HG03575 (cell line): Measurements from ENCODE around the gene TLN1.

ENCODE experiments used
- ATAC-seq: cut with Tn5 transposase; IDR thresholded peaks from one replicate; pipeline ENCODE4 v1.9.1; 2021; ENCODE audit not compliant: unreplicated experiment, insufficient number of reproducible peaks, low FRiP score; ENCODE audit errors: extremely low read depth

The TLN1 gene

DNA sequence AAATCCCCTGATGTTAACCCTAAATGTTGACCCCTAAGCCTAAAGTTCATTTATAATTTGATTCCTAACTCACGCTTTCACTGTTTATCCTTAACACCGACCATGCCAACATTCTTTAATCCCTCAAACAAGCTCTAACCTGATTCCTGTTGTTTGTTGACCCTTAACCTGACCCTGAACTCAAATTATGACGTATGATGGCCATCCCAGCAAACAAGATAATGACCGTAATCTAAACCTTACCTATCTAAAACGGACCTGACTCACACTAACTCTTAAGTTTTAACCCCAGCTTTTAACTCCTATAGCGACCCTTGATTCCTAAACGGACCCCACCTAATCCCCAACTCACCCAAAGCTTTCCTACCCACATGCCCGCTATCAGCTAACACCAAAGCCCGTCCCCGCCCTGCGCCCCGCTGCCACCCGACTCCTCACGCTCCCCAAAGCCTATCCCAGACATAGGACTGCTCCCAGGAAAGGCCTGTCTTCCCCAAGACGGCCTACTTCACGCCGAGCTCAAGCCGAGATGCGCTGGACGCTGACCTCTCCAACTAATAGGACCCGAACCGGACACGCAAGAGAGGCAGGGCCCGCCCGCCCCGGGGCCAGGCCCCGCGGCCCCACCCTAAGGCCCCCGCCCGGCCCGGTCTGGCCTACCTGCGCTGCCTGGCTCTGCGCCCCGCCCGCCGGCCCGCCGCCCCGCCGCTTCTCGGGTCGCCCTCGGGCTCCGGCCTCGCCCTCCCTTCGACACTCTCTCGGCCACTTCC lies 395 bp downstream of the TLN1 start:
- no peak for ATAC-seq

DNA sequence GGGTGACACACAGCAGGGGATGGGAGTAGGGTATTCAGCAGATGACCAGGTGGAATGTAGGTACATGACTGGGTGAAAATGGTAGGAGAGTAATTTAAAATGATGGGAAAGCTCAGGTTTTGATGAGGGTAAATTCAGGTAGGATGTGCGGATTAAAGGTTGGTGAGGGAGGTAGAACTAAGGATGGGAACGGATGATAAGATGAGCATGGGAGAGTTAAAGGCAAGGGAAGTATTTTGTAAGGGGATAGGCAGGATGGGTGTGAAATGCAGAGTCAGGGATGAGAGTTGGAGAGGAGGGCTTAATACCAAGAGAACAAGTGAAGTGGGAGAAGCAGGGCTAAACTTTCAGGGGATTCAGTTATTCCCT lies 1.5 kb downstream of the TLN1 start:
- ATAC-seq = no peak

DNA sequence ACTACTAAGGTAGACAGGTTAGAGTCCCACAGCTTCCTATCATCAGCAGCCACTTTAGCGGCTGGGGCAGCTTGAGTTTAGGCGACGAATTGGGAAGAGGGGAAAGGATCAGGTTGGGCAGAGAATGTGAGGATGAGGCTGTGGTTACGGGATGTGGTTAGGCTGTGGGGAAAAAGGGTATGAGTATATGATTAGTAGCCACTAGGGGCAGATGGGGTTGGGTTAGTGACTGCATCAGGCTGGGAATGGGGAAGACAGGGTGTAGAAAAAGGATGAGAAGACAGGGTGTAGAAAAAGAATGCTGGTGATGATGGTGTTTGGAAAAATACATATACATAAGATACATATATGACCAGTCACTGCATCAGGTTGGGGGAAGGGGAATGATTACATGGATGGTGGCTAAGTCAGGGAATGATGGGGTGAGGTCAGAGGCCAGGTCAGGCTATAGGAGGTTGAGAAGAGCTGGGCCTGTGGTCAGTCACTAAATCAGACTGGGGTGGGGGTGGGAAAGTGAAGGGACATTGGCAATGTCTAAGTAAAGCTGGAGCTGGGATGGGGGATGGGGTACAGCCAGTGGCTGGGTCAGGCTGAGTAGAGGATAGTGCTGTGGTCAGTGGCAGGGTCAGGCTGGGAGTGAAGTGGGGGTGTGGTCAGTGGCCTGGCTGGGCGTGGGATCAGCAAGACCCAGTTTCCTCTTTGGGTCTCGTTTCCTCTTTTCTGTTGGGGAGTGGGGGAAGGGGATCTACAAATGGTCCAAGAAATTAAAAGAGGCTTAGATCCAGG lies 2.1 kb downstream of the TLN1 start:
- ATAC-seq = no peak

DNA sequence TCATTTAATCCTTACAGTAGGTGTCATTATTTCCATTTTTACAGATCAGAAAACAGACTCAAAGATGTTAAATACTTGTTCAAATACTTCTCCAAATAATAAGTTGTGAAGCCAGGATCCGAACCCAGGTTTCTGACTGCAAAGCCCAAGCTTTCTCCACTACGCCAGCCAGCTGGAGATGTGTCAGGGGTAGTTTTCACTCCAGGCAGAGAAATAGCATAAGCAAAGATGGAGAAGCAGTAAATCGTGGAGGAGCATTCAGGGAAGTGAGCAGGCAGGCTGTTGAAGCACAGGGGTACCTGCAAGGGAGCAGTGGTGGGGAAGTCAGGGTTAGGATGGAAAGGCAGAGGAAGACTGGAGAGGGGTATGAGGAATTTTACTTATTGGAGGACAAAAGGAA lies 2.9 kb downstream of the TLN1 start:
- ATAC-seq = no peak

DNA sequence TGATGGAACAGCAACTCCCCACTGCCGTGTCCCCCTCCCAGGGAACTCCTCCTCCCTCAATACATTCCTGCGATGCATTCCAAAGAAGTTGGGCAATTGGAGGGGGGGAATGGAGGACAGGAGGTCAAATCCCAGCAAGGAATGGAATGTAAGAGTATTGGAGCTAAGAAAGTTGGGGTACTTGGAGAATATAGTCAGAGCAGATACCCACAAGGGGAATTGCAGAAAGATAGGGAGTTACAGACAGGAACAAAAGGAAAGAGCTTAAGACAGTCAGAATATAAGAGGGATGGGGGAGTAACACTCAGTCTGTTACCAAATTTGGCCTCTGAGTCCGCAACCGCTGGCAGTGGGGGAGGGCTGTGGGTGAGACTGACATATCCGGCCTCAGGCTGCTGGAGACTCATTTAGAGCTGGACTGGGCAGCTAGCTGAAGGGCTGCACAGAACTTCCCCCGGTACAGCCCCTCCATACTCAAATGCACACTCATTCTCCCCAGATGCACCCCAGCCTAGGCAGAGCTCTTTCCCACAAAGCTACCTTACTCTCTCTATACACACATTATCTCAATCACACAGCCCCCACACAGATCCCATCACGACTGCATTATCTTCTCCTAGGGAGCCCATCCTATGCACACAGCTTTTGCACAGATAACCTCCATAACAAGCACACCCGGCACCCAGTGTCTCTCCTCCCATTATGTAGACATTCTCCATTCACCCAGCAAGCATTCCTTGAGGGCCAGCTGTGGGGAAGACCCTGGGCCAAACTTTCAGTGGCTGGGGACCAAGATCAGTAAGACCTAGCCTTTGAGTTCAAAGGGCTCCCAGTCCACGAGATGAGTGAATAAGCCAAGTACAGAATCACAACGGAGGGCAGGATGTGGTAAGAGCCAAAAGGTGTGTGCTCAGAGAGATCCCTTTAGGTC lies 3.7 kb downstream of the TLN1 start:
- ATAC-seq = no peak

DNA sequence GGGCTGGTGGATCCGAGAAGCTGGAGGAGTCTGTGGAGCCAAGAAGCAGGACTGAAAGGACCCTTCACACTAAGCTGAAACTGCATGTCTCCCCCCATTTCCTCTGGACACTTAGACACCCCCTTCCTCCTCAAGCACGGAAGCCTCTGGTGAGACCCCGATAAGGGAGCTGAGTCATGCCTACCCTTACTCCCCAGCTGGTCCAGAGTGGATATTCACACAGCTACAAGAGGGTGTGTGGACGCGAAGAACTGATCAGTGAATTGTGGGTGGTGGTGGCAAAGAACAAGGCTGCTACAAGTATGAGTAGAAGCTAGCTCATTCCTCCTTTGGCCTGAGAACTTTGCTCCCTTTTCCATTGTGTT lies 4.3 kb downstream of the TLN1 start:
- ATAC-seq = no peak

DNA sequence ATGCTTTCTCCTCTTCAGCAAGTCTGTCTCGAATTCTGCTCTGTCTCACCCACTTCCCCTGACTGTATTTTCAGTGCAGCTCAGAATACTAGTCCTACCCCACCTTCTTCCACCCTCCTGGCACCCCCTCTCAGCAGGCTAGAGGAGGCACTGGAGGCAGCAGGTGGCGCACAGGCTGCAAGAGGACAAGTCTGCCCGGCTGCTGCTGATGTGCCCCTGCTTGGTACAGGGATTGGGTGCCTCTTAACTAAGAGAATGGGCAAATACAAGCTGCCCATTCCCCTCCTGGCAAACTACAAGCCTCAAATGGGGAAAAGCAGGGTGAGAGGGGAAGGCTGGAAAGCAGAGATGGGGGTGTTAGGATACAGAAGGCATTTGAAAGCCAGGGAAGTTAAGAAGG lies 5.1 kb downstream of the TLN1 start:
- ATAC-seq = no peak

DNA sequence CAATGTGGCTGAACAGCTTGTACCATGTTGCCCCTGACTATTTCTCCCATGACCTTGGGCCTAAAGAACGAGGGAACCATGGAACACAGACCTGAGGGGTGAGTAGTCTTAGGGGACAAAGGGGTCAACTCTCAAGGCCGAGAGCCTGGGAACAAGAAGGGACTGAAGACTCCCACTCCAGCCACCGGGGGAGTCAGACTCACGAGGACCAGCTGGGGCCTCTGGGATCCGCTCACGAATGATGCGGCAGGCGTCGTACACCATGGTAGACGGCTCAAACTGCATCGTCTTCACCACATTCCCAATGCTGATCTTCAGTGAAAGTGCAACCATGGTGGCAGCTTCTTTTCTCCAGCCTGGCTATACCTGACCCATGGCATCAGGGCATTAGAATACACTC lies 6.6 kb downstream of the TLN1 start:
- no peak for ATAC-seq

DNA sequence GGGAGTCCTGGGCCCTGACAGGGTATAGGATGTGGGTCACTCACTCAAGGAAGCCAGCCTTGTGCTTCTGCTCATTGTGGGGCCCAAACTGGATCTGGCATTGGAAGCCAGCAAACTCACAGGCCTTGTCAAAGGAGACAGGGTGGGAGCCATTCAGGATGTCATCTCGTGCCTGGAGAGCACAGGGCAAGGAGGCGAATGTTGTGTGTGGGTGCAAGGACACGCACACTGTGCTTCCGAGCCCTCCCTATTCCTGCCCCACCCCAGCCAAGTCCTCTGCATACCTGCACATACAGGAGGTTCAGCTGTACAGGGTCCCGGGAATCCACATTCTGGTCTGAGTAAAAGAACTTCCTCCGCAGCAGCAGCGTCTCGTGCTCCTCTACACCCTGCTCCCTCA lies 8.1 kb downstream of the TLN1 start:
- ATAC-seq = no peak

DNA sequence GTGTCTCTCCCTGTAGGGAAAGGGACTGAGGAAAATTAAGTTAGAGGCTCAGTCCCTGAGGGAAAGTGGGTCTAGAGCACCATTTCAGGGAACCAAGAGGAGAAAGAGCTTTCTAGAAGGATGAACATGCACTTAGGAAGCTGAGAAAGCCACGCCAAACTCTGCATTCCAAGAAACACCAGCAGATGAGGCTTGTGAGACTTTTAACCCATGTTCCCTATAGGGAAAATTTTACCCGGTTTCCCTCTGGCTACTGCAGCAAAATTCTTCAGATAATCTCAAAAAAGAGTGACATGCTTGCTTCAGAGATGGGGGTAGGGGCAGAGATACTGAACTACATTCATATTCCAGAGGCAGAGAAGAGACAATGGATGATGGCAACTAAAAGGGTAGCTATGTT lies 8.6 kb downstream of the TLN1 start:
- ATAC-seq = no peak

DNA sequence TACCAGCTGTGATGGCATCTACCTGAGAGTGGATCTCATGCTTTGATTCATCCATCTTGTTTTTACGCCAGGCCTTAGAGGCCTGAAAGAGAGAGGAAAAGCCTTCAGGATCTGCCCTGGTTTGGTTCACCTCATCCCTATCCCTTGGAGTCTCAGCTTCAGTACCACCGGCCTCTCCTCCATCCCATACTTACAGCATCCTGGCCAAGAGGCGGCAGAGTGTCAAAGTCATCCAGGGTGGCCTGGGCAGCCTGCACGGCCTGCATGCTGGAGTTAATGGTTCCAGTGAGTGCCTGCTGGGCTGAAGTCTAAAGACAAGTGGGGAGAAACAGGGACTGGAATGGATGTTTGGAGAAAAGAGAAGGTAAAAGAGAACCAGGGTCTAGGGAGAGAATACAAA lies 12.4 kb downstream of the TLN1 start:
- no peak for ATAC-seq

DNA sequence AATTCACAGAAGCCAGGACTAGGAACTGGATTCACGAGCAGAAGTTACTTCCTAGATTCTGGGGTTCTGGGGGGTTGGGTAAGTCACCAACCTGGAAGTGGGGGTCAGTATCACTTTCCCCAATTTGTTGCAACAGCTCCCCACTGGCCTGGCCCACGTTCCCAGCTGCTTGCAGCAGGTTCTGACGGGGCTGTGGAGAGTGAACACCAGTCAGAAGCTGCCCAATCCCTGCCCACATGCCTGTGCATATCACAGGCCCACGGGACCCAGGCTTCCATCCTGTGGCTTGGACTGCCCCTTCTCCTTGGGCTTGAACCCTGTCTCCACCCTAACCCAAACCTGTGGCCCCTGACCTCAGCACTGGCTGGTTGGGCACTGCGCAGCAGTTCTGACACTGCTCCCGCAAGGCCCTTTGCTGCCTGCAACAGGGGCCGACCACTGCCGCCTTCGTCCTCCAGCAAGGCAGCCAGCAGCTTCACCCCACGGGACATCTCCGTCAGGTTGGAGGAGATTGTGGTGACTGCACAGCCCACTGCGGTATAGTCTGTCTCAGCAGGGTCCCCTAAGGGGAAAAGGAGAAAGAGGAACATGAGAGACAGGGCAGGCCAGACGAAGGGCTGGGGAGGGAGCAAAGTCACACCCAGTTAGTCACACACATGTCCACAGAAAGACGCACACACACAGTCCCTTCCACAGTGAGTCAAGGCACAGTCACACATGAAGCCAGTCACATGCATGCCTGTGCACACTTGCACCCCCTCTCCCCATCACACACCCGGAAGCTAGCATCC lies 13.1 kb downstream of the TLN1 start:
- ATAC-seq = no peak

DNA sequence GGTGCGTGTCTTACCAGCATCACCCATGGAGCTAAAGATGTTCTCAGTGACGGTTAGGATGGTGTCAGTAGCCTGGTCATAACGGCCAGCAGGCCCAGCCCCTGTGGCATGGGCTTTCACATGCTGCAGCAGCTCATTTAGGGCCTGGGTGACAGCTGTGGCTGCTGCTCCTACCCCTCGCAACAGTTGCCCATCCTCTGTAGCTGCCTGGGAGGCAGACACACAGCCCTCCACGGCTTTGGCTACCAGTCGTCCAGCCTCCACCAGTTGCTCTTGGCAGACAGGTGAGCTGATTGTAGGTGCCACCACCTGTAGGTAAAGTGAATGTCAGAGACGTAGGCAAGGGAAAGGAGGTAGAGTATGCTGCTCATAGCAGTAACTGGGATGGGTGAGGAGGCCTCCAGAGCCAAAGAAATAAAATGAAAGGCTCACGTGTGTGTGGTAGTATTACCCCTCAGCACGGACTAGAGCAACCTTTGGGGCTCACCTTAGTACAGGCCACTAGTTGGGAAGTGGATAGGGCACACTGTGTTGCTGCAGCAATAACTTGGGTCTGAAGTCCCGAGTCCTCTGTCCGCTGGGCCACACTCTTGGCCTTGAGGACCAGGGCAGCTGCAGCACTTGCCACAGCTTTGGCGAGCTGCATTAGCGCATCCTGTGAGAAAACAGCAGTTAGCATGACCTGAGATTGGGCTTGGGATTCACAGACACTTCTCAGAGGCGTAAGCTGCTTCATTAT lies 14.7 kb downstream of the TLN1 start:
- ATAC-seq = no peak

DNA sequence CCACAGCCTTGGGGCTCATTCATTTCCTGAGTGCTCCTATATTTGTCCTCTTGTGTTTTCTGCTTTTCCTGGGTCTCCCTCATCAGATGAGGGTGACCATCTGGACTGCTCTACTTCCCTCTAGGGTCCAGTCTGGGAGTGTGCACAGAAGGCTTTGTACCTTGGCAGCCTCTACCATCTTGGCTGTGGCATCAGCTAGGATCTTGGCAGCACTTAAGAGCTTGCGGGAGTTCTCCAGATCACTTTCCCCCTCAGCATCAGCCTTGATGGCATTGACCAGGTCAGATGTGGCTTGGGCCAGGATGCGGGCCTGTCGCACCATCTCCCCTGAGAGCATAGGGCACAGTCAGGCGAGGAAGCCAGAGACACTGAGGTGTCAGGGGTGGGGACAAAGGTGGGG lies 15.8 kb downstream of the TLN1 start:
- ATAC-seq = no peak

DNA sequence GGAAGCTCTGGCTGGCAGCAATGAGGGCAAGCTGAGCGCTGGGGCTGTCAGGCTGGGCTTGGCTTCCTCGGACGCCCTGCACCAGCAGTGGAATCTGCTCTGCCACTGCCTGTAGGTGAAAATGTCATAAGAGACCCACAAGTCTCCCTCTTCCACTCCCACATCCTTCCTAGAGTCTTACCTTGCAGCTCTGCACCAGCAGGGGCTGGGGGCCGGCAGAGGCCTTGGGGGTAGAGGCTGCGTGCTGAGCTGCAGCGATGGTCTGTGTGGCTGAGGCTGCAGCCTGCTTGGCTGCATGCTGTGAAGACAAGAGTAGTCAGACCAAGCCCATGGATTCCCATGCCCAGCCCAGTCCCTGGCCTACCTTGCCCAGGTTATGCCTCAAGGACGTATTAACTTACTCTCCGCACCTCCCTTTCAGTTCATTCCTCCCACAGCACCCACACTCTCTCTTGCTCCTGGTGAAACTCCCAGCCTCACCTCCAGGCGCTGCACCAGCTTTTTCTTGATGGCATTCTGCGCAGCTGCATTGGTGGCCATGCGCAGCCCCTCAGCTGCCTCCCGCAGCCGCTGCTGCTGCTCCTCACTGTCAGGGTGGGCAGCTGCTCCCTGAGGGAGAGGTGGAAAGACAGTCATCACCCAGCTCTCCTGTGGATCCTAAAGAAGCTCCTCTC lies 17.3 kb downstream of the TLN1 start:
- ATAC-seq = no peak

DNA sequence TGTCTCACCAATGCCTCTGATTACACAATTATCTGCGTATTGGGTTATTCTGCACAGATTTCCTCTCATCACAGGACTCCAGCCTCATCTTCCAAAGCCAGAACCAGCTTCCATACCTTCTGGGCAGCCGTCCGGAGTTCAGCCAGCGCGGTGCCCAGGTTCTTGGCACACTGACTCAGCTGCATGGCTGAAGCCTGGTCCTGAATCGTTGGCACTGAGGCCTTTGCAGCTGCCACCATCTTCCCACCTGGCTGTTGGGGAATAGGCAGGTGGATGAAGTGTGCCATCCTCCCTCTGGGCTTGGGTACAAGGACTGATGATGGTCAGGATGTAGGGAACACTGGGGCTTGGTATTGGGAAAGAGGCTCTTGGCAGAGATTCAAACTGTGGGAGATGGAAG lies 17.9 kb downstream of the TLN1 start:
- no peak for ATAC-seq

DNA sequence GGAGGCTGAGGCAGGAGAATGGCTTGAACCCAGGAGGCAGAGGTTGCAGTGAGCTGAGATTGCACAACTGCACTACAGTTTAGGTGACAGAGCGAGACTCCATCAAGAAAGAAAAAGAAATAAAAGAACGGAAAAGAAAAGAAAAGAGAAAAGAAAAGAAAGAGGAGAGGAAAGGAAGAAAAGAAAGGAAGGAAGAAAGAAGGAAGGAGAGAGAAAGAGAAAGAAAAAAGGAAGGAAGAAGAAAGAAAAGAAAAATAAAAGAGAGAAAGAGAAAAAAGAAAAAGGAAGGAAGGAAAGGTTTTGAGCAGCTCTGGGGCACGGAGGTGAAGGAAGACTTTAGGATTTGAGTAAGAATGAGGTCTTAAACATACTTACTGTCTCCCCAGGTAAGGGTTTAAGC lies 18.4 kb downstream of the TLN1 start:
- no peak for ATAC-seq
